SH-SY5Y (cell line): ENCODE results near the gene ZNF99.

Experiments used
- GATA2 ChIP-seq: IDR thresholded peaks from 2 replicates; pipeline ENCODE4 v1.6.1; 2011; ENCODE audit warnings: mild to moderate bottlenecking, low read depth, low read length
- GATA3 ChIP-seq: IDR thresholded peaks from 2 replicates; pipeline ENCODE4 v1.6.1; 2011; ENCODE audit warnings: low read depth, mild to moderate bottlenecking, low read length, moderate library complexity

GRCh38 chr19:22832031-22832762, 48.2 kb upstream of the ZNF99 start, which contains the start of gene ZNF723:
- TF ChIP-seq GATA3: no peak
- TF ChIP-seq GATA2: no peak
